GM21367 (cell line): ENCODE measurements around the gene LPCAT2.

Experiments
- ATAC-seq: cut with Tn5 transposase; IDR thresholded peaks from one replicate; pipeline ENCODE4 v1.9.1; 2021; ENCODE audit not compliant: unreplicated experiment

LPCAT2 gene

DNA sequence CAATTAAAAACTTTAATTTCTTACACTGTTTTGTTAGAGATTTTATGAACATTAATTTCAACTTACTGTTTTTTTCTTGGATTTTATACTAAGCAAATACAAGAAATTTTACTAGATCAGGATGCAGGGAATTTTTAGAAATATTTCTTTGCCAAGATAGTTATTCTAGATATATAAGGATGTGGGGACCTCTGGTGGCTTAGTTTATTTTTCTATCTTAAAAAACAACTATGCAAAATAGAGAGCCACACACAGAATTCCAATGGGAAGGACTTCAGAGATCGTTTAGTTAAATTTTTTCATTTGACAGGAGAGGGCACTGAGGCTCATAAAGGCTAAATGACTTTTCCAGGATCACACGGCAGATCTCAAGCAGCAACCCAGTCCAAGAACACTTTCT lies 34.6 kb downstream of the LPCAT2 start:
- ATAC-seq, result no peak

DNA sequence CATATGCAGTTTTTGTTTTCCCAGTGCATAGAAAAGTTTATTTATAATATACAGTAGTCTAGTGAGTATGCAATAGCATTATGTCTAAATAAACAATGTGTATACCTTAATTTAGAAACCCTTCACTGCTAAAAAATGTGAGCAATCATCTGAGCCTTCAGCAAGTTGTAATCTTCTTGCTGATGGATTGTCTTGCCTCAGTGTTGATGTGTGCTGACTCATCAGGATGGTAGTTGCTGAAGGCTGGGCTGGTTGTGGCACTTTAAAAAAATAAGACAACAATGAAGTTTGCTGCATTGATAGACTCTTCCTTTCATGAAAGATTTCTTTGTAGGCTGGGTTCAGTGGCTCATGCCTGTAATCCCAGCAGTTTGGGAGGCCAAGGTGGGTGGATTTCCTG lies 43.7 kb downstream of the LPCAT2 start:
- no peak for ATAC-seq

DNA sequence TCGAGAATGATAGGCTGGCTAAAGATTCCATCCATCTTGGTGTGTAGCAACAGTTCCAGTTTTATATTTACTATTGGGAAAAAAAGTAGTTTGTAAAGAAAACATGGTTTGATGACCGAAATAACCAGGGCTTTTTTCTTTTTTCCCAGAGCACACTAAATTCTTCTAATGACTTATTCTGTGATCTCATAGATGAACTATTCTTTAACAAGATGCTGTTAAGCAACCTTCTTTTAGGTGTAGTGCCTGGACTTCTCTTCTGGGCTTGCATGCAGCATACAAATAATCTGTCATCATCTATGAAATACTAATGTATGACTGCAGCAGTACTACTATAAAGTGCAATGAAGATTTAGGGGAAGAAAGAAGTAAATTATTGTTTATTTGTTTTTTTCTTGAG lies 46.6 kb downstream of the LPCAT2 start:
- no peak for ATAC-seq

DNA sequence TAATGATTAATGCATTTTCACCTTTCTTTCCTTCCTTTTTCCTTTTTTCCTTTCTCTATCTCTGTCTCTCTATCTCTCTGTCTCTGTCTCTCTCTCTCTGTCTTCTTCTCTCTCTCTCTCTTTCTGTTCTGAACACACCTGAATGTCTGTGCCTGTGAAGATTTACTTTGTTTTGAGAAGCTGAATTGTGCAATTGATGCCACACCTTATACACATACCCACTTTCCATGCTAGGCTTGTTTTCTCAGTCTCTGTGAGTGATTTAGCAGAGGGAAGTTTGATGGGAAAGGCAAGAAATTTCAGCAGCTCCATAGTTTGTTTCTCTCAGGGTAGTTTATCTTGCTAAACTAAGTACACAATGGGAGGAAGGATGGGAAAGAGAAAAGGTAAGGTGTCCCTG lies 48.3 kb downstream of the LPCAT2 start:
- ATAC-seq, result no peak

DNA sequence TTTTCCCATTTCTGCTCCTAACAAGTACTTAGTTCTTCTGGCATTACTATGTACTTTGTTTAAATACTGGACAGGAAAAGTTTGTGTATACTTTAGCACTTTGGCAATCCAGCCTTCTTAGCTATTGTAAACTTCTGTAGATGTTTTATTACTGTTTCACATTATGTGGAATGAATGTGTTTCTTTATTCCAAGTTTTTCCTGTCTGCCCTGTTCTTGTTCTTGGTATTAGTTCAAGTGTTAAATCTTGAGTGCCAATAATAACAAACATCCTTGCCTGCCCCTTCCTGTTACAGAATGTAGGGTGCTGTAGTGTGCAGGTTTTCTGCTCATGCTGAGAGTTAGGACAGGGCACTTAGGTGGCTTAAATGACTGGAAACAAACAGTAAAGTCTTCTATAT lies 50.4 kb downstream of the LPCAT2 start:
- ATAC-seq, result no peak

DNA sequence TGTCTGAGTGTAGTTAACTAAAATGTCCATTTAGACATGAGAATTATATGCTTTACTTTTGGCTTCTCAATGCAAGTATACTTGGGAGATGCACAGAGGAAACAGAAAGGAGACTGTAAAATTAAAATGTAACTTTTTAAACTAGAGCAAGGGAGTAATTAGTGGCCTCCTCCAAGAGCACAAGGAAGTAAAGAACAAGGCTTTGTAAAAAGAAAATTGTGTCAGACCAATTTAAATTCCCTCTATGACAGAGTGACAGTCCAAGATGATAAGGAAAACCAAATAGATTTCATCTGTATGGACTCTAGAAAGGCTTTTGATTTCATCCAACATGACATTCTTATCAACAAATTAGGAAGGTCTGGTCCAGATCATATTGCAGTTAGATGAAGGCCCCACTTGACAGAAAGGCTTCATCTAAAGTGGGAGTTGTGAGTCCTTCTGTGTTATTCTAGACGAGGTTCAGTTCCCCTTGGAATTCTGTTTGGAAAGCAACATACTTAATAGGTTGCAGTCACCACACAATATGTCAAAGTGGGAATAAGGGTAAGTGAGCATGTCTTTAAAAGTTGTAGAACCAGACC lies 51.2 kb downstream of the LPCAT2 start:
- ATAC-seq, result no peak

DNA sequence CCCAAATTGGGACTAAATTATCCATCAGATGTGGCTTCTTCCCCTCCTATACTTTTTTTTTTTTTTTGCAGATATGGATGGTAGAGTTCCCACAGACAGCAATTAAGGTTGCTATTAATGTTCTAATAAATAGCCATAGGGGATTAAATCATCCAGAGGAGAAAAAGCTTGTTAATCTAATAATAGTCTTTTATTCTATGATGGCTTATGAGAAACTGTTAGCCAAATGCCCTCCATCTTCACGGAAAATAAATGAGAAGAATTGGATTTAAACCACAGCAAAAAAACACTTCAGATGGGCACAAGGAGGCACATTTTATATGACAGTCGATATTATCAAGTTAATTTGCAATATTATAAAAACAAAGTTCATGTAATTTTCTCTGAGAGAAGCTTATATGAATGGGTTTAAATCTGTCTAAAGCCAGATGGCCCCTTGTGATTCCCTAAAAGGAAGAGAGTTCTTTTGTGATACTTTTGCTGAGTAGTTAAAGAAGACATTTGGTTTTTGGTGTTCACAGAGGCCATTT lies 52.5 kb downstream of the LPCAT2 start:
- ATAC-seq, result no peak

DNA sequence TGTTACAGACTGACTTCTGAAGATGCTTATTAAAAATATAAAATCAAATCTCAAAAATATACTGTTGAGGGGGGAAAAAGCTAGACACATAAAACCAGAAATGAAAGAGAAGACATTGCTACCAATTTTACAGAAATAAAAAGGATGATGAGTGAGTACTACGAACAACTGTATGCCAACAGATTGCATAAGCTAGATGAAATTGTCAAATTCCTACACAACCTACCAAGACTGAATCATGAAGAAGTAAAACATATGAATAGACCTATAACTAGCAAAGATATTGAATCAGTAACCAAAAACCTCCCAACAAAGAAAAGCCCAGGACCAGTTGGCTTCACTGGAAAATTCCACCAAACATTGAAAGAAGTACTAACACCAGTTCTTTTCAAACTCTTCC lies 54.1 kb downstream of the LPCAT2 start:
- ATAC-seq, result no peak

DNA sequence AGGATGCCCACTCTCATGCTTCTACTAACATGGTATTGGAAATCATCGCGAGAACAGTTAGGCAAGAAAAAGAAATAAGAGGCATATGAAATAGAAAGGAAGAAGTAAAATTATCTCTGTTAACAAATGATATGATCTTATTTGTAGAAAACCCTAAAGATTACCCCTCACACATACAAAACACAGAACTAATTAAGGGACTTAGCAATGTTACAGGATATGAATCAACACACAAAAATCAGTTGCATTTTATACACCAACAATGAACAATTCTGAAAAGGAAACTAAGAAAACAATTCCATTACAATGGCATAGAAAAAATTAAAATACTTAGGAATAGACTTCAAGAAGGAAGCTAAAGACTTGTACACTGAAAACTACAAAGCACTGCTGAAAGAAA lies 54.9 kb downstream of the LPCAT2 start:
- ATAC-seq, result no peak

DNA sequence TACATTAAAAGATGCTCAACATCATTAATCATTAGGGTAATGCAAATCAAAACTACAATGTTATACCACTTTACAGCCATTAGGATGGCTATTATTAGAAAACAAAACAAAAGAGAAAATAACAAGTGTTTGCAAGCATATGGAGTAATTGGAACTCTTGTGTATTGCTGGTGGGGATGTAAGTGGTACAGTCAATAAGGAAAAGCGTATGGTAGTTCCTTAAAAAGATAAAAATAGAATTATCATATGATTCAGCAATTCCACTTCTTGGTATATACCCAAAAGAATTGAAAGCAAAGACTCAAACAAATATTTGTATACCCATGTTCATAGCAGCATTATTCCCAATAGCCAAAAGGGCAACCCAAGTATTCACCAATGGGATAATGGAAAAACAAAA lies 56.2 kb downstream of the LPCAT2 start:
- ATAC-seq, result no peak

DNA sequence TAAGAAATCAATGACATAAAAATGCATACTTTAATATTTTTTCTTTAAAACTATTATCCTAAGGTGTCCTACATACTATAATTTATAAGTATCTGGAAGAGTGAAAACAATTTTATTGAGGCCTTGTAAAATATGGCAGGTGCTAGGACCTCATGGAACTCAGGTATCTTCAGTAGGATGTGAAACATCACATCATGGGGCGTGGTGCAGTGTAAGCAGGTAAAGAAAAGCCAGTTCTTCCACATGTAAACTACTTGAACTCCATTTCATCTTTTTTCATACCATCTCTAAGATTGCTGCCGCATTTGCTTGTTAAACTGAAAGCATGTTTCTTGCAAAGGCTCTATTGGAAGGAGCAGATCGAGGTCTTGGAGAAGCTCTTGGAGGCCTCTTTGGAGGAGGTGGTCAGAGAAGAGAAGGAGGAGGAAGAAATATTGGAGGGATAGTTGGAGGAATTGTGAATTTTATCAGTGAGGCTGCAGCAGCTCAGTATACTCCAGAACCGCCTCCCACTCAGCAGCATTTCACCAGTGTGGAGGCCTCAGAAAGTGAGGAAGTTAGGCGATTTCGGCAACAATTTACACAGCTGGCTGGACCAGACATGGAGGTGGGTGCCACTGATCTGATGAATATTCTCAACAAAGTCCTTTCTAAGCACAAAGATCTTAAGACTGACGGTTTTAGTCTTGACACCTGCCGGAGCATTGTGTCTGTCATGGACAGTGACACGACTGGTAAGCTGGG lies 57.7 kb downstream of the LPCAT2 start, which contains the start of gene CAPNS2:
Gene CAPNS2 (plus strand): TSS at position 253 of the 744 bp plus-strand sequence. CDS start 73 bp downstream, at position 326.
- ATAC-seq, result no peak

DNA sequence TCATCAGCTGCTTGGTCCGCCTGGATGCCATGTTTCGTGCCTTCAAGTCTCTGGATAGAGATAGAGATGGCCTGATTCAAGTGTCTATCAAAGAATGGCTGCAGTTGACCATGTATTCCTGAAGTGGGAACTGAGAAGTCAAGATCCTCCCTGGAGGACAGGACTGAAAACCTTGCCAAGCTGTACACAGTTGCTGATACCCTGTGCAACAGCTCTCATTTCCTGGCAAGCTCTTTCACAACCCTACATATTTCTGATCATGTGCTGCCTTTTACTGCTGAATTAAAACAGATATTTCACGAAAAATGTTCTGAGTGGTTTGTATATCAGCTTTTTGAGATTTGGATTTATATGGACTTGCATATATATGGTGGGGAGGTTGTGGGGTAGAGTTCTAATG lies 58.5 kb downstream of the LPCAT2 start:
- no peak for ATAC-seq

DNA sequence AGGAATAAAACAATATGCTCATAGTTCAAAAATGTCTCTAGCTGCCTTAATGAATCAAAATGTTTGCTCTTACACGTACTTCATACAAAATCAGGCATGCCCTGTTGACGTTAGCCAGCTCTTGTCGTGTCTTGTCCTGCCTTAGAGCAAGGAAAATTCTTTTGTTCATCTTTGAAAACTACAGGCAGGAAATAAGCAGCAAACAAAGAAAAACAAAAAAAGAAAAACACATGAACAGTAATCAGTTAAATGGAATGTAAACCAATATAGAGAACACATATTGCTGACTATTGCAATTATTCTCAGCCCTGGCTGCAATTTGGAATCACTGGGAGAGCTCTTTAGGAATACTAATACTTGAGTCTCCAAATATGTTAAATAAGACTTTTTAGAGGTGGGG lies 59.3 kb downstream of the LPCAT2 start:
- no peak for ATAC-seq

DNA sequence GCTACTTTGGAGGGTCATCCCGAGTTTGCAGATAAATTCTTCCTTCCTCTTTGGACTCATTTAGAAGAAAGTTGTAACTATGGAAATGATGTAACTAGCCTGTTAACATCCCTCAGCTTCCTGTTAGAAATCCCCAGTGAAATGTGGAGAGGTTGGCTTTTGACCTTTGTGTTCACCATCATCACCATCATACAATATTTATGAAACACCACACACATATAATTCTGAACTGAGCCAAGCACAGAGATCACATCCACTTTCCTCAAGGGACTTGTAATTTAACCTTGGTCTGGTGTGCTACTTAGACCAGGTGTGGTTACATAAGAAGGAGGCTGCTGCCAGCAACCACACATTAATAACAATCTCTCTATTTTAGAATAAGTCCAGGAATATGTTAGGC lies 60.2 kb downstream of the LPCAT2 start:
- ATAC-seq, result no peak

DNA sequence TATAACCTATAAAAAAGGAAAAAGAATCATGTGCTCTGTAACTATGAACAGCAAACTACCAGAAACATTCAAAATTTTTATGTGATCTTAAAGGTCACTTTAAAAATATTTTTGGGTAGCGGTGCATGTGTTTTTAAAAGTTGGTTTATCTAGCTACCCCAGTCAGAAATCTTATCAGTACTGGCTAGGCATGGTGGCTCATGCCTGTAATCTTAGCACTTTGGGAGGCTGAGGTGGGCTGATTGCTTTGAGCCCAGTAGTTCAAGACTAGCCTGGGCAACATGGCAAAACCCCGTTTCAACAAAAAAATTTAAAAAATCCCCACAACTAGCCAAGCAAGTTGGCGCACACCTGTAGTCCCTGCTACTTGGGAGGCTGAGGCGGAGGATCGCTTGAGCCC lies 61.3 kb downstream of the LPCAT2 start:
- ATAC-seq, result no peak

DNA sequence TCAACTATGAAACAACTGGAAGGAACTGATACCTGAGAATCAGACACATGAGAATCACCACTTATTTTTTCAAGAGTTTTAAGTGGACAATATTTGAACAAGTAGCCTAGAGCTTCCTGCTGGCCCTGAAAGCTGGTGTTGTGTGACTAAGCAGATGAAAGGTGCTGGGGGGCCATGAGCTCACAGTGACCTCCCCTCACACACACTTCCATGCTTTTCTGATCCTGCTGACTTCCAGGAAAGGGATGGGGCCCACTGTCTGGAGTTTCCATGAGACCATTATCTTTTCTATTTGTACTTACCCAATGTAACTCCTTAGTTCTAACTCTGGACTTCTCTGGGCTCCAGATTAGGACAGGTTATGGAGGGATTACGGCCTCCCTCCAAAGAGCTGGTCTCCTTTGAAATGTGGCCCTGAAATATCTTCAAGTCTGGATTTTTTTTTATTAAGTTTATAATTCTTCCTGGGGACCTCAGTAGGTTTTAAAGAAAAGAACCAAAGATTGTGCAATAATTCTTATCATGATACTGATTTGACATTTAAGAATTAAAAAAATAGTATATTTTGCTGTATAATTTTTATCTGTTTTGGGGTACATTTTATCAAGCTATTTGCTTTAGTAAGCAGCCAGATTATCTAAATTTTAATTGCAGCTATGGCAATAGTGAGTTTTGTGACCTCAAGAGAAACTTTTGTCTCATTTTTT lies 62.5 kb downstream of the LPCAT2 start:
- no peak for ATAC-seq

DNA sequence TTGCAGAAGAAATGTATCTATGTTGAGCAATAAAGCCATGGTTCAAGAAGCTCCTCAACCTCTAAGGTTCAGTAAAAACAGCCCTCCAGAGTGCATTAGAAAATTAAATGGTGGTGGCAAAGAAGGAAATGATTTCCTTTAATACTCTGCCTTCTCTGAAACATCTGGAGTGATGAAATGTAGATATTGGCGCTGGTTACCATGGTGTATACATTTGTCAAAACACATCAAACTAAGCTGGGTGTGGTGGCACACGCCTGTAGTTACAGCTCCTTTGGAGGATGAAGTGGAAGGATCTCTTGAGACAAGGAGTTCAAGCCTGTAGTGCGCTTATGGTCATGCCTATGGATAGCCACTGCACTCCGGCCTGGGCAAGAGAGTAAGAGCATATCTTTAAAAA lies 63.6 kb downstream of the LPCAT2 start:
- no peak for ATAC-seq

DNA sequence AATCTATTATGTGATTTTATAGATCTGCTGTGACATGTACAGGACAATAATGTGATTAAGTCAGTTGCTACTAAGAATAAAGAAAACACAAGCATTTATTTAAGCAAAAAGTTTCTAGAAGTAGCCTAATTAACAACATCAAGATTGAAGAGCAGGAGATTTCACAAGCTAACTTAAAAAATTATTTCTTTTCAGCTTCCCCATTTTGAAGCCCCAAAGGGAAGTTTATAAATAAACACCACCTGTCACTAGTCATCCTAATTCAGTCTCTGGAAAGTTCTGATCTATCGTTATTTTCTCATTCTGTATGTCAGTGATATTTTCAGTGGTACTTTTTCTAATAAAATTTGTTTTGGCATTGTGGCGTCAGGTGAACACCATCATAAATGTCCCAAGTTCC lies 65.9 kb downstream of the LPCAT2 start:
- ATAC-seq, result no peak

DNA sequence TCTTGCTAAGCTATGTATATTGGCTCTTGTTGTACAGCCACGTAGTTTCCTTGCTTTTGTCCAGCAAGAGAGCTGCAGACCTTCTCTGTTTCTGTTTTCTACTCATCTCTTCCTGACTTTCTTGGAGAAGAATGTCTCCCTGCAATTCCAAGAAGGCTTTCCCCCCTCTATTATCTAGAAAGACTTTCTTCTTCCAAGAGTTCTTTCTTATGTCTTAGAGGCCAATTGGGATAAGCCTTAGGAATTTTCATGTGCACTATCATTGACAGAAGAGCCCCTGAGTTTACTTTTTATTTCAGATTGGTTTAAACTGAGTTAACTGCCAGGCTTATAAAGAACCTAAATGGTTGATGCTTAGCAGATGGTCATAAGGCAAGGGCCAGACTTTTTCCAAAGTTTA lies 66.6 kb downstream of the LPCAT2 start:
- ATAC-seq, result no peak

DNA sequence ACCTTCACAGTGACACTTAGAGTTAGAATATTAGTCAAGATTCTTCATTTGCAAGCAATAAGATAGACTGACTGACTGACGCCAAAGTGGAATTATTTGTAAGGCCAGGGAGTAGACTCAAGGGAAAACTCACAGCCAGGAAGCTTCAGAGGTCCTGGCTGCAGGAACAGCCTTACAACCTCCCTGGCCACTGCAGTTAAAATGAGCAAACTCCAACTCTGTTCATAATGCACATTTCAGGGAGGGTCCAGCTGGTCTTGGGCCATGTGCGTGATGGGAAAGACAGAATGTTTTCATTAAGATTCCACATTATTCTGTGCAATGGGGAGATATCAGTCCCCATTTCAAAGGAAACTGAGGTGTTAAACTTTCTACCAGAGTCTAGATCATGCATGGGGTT lies 67.5 kb downstream of the LPCAT2 start:
- ATAC-seq, result no peak

DNA sequence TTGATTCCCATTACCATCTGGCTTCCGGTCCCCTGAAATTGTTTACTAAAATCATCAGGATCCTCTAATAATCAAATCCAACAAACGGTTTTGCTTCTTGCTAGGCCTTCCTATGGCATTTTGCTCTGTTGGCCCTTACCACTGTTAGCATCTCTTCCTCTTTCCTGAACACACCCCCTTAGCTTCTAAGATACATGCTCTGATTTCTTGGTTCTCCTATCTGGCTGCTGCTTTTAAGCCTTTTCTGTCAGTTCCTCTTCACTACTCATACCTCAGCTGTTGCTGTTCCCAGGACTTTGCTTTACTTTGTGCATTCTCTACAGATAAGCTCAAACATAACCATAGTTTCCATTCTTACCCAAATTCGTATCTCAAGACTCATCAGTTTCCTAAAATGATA lies 69.0 kb downstream of the LPCAT2 start:
- ATAC-seq, result no peak

DNA sequence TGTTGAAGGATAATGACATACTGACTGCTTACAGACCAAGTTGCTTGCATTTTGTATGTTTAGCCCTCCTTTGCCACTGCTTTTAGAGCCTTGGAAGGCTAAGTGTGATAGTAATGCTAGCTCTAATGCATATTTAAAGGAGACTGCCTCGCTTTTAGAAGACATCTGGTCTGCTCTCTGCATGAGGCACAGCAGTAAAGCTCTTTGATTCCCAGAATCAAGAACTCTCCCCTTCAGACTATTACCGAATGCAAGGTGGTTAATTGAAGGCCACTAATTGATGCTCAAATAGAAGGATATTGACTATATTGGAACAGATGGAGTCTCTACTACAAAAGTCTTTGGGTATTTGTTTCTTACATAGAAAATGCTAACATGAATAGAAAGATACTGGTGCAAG lies 76.8 kb downstream of the LPCAT2 start:
- no peak for ATAC-seq
